ENCODE results near the gene RAD51D.

DNA sequence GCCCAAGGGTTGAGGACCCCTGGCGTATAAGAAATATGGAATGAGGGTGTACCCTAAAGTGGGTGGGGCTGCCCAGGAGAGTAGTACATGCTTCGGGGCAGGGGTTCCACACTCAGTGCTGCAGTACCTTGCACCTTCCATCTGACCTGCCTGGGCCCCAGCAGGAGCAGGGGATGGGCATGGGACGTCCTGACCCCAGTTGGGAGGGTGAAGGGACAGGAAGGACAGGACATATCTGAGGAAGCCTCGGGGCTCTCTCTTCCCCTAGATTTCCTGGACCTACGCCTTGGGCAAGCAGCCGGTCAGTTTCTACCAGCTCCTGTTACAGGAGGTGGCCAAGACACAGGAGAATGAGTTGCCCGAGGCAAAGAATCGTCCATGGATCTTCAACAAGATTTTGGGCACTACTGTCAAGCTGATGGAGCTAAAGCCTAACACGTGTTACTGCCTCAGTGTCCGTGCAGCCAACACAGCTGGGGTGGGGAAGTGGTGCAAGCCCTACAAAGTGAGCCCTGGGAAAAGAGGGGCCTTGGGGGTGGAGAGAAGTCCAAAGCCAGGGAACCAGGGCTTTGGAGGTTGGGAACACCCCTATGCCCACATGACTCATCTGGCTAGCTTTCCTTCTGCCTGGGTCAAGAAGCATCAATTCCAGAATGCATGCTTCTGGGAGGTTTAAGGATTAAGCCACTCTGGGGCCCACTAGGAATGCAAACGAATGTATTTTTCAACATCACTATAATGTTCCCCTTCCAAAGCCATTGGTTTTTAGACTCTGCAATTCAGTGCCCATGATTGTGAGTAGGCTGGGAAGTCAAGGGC, 9.7 kb upstream of the RAD51D start:
- TF ChIP-seq, protein P1, sequence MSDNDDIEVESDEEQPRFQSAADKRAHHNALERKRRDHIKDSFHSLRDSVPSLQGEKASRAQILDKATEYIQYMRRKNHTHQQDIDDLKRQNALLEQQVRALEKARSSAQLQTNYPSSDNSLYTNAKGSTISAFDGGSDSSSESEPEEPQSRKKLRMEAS (IDR thresholded peaks at IDR 0.05), result no peak
- no peak for TF ChIP-seq TEAD4 (IDR thresholded peaks at IDR 0.05)

Measured in Ishikawa (cell line).